Thyroid gland (tissue), 4 donors: ENCODE data around the gene MTREX.

Experiments
- CTCF ChIP-seq, 6 experiments: fragments of 200-600 bp in 3 of 6; fragments of 450-650 bp in 3 of 6; sonication (generic) in 3 of 6; IDR thresholded peaks; one replicate each; pipeline ENCODE4 v1.5.1; 2016 to 2019; ENCODE audit warnings: antibody characterized with exemption in 6 of 6, mild to moderate bottlenecking in 2 of 6, inconsistent platforms in 1 of 6, moderate library complexity in 1 of 6
- POLR2A ChIP-seq, 2 donors: fragments of 450-650 bp; IDR thresholded peaks; one replicate each; pipeline ENCODE4 v1.6.1; 2017; ENCODE audit warnings: antibody characterized with exemption in 2 of 2, mild to moderate bottlenecking in 2 of 2, moderate library complexity in 1 of 2

- TF ChIP-seq CTCF (IDR thresholded peaks at IDR 0.05) (no peak), POLR2A (IDR thresholded peaks at IDR 0.05) (no peak)
These were observed 85.8 kb downstream of the MTREX start for GRCh38 chr5:55393501-55394175.
